Vagina (tissue), 2 donors: ENCODE measurements around the gene RING1.

Experiments
- POLR2A ChIP-seq, 2 donors: fragments of 450-650 bp; IDR thresholded peaks; one replicate each; pipeline ENCODE4 v1.6.1; 2017; ENCODE audit warnings: antibody characterized with exemption in 2 of 2, mild to moderate bottlenecking in 2 of 2, moderate library complexity in 2 of 2
- POLR2AphosphoS5 ChIP-seq, 2 donors: sonication (generic); formaldehyde crosslinking; IDR thresholded peaks; one replicate each; pipeline ENCODE4 v1.9.0; 2017; ENCODE audit warnings: antibody characterized with exemption in 2 of 2, mild to moderate bottlenecking in 2 of 2, low read depth in 1 of 2; ENCODE audit not compliant: insufficient read depth in 1 of 2
- TF ChIP-seq, protein P1 (sequence below), 3 experiments: fragments of 450-650 bp in 2 of 3; fragments of 200-600 bp in 1 of 3; sonication (generic) in 1 of 3; IDR thresholded peaks; one replicate each; pipeline ENCODE4 v1.5.1; 2017 to 2019; ENCODE audit warnings: antibody characterized with exemption in 3 of 3, mild to moderate bottlenecking in 2 of 3, moderate library complexity in 2 of 3

GRCh38 chr6:33192671-33193602, 15.4 kb upstream of the RING1 start:
- TF ChIP-seq POLR2A (IDR thresholded peaks at IDR 0.05), result no peak
- TF ChIP-seq, protein P1, sequence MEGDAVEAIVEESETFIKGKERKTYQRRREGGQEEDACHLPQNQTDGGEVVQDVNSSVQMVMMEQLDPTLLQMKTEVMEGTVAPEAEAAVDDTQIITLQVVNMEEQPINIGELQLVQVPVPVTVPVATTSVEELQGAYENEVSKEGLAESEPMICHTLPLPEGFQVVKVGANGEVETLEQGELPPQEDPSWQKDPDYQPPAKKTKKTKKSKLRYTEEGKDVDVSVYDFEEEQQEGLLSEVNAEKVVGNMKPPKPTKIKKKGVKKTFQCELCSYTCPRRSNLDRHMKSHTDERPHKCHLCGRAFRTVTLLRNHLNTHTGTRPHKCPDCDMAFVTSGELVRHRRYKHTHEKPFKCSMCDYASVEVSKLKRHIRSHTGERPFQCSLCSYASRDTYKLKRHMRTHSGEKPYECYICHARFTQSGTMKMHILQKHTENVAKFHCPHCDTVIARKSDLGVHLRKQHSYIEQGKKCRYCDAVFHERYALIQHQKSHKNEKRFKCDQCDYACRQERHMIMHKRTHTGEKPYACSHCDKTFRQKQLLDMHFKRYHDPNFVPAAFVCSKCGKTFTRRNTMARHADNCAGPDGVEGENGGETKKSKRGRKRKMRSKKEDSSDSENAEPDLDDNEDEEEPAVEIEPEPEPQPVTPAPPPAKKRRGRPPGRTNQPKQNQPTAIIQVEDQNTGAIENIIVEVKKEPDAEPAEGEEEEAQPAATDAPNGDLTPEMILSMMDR (IDR thresholded peaks at IDR 0.05), result no peak
- no peak for TF ChIP-seq POLR2AphosphoS5 (IDR thresholded peaks at IDR 0.05; ENCODE audit: insufficient read depth in 1 of 2, low read depth in 1 of 2)
